ENCODE data around the gene ADGRD2. TPM values are rescaled to one million over a fixed set of nuclear protein-coding genes. Genes with fewer than 3 reads are reported as not detected.
A peak's percentile ranks its signal among the peaks of the same experiment; 100 is the strongest.

Gene ADGRD2
- total RNA-seq, 4 donors from 2014 or later = not detected

DNA sequence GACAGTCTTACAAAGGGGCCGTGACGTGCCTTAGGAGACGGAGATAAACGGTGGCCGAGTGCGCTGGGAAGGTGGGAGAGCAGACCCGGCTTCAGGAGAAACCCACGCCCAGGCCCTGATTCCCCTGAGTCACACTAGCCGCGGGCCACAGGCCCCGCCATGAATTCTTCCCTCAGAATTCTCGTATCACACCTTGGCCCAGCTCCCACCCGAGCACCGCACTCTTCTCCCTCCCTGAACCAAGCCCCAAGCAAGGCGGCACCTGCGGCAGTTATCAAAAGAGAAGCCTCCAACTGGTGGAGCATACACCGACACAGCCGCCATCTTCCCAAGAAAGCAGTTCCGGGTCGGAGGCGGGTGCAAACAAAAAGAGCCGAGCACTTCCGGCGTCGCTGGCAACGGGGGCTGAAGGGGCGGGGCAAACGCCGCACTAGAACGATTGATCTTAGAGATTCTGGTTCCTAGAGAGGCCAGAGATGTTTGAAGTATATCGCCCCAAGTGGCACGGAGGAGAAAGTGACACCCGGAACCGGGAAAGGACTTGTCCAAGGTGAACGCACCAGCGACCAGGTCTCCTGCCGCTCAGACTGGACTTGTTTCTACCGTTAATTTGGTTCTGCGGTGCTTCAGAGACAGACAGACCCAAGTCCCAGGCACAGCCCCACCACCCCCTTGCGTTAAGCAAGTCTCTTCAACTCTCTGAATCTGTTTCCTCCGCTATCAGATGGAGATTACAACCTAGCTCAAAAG, 35.0 kb upstream of the ADGRD2 start, which contains the start of gene PSMB7:
TSS of gene PSMB7 (minus strand) at position 341 of the 750 bp plus-strand sequence. CDS start at position 324, 17 bp downstream.
- peaks cover 0 to 33% (median 15%) of the 10 kb centered on the region in 4 donors for H3K36me3 ChIP-seq
- no peak for TF ChIP-seq EP300 (IDR thresholded peaks at IDR 0.05; ENCODE audit: low read depth)
- peak; percentile 56 for TF ChIP-seq POLR2A (IDR thresholded peaks at IDR 0.05)
- peak; percentile 32 to 82 (median 81) for TF ChIP-seq POLR2AphosphoS5 (IDR thresholded peaks at IDR 0.05)
- TF ChIP-seq CTCF (IDR thresholded peaks at IDR 0.05) = peak; percentile 79 to 92 (median 82)
- no peaks in the 10 kb centered on the region for H3K9me3 ChIP-seq
- intact Hi-C loops (cut with DNase I; ENCODE audit: low total_unique reads) = no loop called here
- DNase-seq = peak; percentile 98
- H3K4me3 ChIP-seq = peak within 1 kb of the TSS; percentile 67 to 94 (median 81)
- 0 to 5% methylated on average over 16 to 41 of the region's 41 CpGs for WGBS, 2 donors (ENCODE audit: low coverage in 1 of 2)
- in situ Hi-C loops (cut with MboI; ENCODE audit: low pct_ligation_motif_present in 1 of 4, low pct_unique_long_range_greater_than_20kb in 1 of 4, low sequenced_read_pairs in 3 of 4) = loop anchor here in 1 of 4 donors (10.0 kb wide), 1 partner anchor 120 kb away; no protein-coding TSS in a partner anchor
- H3K27ac ChIP-seq = peak within 1 kb of the TSS; percentile 42 to 80 (median 71)
- H3K27me3 ChIP-seq = no peaks in the 10 kb centered on the region
- peaks cover 0 to 12% (median 10%) of the 10 kb centered on the region in 4 donors for H3K4me1 ChIP-seq

- DNase-seq = no peak
- WGBS, 2 donors (ENCODE audit: low coverage in 1 of 2) = 78 to 84% methylated on average over 7 to 17 of the region's 17 CpGs
- H3K27ac ChIP-seq = peak overlapping the region in 2 of 4 donors; percentile 42 to 75
- H3K36me3 ChIP-seq = peaks cover 0 to 27% (median 13%) of the 10 kb centered on the region in 4 donors
- H3K4me3 ChIP-seq = peak overlapping the region in 1 of 4 donors; percentile 87
- no peaks in the 10 kb centered on the region for H3K27me3 ChIP-seq
- intact Hi-C loops (cut with DNase I; ENCODE audit: low total_unique reads) (no loop called here), in situ Hi-C loops (cut with MboI; ENCODE audit: low pct_ligation_motif_present in 1 of 4, low pct_unique_long_range_greater_than_20kb in 1 of 4, low sequenced_read_pairs in 3 of 4) (loop anchor here in 1 of 4 donors (10.0 kb wide), 1 partner anchor 119 kb away; no protein-coding TSS in a partner anchor)
- TF ChIP-seq CTCF (IDR thresholded peaks at IDR 0.05) (no peak), EP300 (IDR thresholded peaks at IDR 0.05; ENCODE audit: low read depth) (no peak), POLR2A (IDR thresholded peaks at IDR 0.05) (no peak), POLR2AphosphoS5 (IDR thresholded peaks at IDR 0.05) (no peak)
- H3K9me3 ChIP-seq = no peaks in the 10 kb centered on the region
- peaks cover 0 to 12% (median 10%) of the 10 kb centered on the region in 4 donors for H3K4me1 ChIP-seq
Measured at GRCh38 chr9:124415852-124416484, 34.3 kb upstream of the ADGRD2 start.

DNA sequence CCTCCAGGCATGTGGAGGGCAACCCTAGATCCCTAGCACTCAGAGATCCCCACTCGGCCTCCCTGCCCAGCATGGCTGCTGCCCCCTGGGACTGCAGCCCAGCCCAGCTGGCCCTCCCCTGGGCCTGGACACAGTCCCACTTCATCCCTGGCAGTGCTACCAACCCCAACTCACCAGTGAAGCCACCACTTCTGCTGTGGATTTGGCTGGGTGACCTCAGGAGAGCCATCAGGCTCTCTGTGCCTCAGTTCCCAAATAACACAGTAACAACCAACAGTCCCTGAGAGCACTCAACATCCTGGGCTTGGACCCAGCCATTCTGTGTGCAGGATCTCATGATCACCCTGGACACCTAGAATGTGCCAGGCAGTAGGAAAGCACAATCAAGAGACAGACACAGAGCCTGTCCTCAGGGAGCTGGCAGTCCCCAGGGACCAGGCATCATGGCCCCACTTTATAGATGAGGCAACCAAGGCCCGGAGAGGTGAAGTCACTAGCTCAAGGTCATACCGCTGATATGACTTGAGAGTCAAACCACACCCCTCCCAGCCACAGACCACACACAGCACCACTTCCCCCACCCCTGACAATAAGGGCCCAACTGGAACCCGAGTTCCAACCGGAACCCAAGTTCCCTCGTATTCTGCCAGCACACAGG, 30.3 kb upstream of the ADGRD2 start:
- H3K27ac ChIP-seq = no peak overlapping the region
- H3K4me3 ChIP-seq = no peak overlapping the region
- intact Hi-C loops (cut with DNase I; ENCODE audit: low total_unique reads) (loop anchor here (2.0 kb wide), 1 partner anchor 117 kb away; no protein-coding TSS in a partner anchor), in situ Hi-C loops (cut with MboI; ENCODE audit: low pct_ligation_motif_present in 1 of 4, low pct_unique_long_range_greater_than_20kb in 1 of 4, low sequenced_read_pairs in 3 of 4) (loop anchor here in 2 of 4 donors (10.0 kb wide), 1 partner anchor 115 kb away; no protein-coding TSS in a partner anchor)
- no peaks in the 10 kb centered on the region for H3K36me3 ChIP-seq
- TF ChIP-seq EP300 (IDR thresholded peaks at IDR 0.05; ENCODE audit: low read depth) (no peak), POLR2A (IDR thresholded peaks at IDR 0.05) (no peak), POLR2AphosphoS5 (IDR thresholded peaks at IDR 0.05) (no peak), CTCF (IDR thresholded peaks at IDR 0.05) (no peak)
- no peak for DNase-seq
- WGBS, 2 donors (ENCODE audit: low coverage in 1 of 2) = 54% methylated on average over 6 of the region's 6 CpGs; no CpG with 5 or more reads in 1 of the 2 donors
- H3K4me1 ChIP-seq = no peaks in the 10 kb centered on the region
- H3K27me3 ChIP-seq = no peaks in the 10 kb centered on the region
- H3K9me3 ChIP-seq = no peaks in the 10 kb centered on the region

Data from transverse colon (tissue), 4 donors.